Embryonic facial prominence (tissue), 1 donor: ENCODE measurements around the gene PROKR1.
"Not testable (repeated sequence)": the region's sequence is repeated elsewhere in the genome, so short reads cannot be mapped to it uniquely, and the experiment has no call there.

Source experiments
- DNase-seq: peaks from one replicate; pipeline ENCODE4 v3.0.0-alpha.2; 2016; ENCODE audit errors: extremely low spot score

The PROKR1 gene

GRCh38 chr2:68643011-68643873, at the start of gene PROKR1:
PROKR1 (plus strand) TSS chr2:68643579; CDS start chr2:68645822, 2,243 bp downstream.
- DNase-seq: no peak

- DNase-seq: no peak
Measured at GRCh38 chr2:68594041-68594440, 49.3 kb upstream of the PROKR1 start.

- DNase-seq: no peak
Measured at GRCh38 chr2:68594674-68595492, 48.5 kb upstream of the PROKR1 start.

GRCh38 chr2:68595493-68595785, 47.9 kb upstream of the PROKR1 start:
- DNase-seq: not testable (repeated sequence)

- DNase-seq: not testable (repeated sequence)
Measured at GRCh38 chr2:68600495-68600894, 42.9 kb upstream of the PROKR1 start.

- no peak for DNase-seq
Measured at GRCh38 chr2:68603059-68603458, 40.3 kb upstream of the PROKR1 start.

GRCh38 chr2:68604077-68604476, 39.3 kb upstream of the PROKR1 start:
- no peak for DNase-seq

- no peak for DNase-seq
Measured at GRCh38 chr2:68605939-68606338, 37.4 kb upstream of the PROKR1 start.

GRCh38 chr2:68606759-68607158, 36.6 kb upstream of the PROKR1 start:
- DNase-seq: no peak

- no peak for DNase-seq
Measured at GRCh38 chr2:68607837-68608236, 35.5 kb upstream of the PROKR1 start.

GRCh38 chr2:68612765-68613519, 30.4 kb upstream of the PROKR1 start:
- DNase-seq: no peak

GRCh38 chr2:68620772-68621171, 22.6 kb upstream of the PROKR1 start:
- no peak for DNase-seq

GRCh38 chr2:68623820-68624219, 19.6 kb upstream of the PROKR1 start:
- DNase-seq: no peak

GRCh38 chr2:68627615-68628014, 15.8 kb upstream of the PROKR1 start:
- DNase-seq: no peak

- no peak for DNase-seq
Measured at GRCh38 chr2:68632021-68632420, 11.4 kb upstream of the PROKR1 start.

GRCh38 chr2:68637047-68637446, 6.3 kb upstream of the PROKR1 start:
- no peak for DNase-seq

GRCh38 chr2:68643874-68644485, 601 bp downstream of the PROKR1 start:
- DNase-seq: no peak

GRCh38 chr2:68645523-68645922, 2.1 kb downstream of the PROKR1 start:
- DNase-seq: no peak

- no peak for DNase-seq
Measured at GRCh38 chr2:68646303-68646702, 2.9 kb downstream of the PROKR1 start.

- no peak for DNase-seq
Measured at GRCh38 chr2:68650645-68651044, 7.3 kb downstream of the PROKR1 start.

- DNase-seq: no peak
Measured at GRCh38 chr2:68653034-68653433, 9.7 kb downstream of the PROKR1 start.

GRCh38 chr2:68653538-68653982, 10.2 kb downstream of the PROKR1 start:
- DNase-seq: no peak
